ENCODE measurements around the gene GLRX5. TPM values are rescaled to one million over a fixed set of nuclear protein-coding genes. Genes with fewer than 3 reads are reported as not detected.

The GLRX5 gene
- total and polyA plus RNA-seq, 11 donors, result 60.8 to 113 (median 78.5) TPM

- TF ChIP-seq, protein P1, sequence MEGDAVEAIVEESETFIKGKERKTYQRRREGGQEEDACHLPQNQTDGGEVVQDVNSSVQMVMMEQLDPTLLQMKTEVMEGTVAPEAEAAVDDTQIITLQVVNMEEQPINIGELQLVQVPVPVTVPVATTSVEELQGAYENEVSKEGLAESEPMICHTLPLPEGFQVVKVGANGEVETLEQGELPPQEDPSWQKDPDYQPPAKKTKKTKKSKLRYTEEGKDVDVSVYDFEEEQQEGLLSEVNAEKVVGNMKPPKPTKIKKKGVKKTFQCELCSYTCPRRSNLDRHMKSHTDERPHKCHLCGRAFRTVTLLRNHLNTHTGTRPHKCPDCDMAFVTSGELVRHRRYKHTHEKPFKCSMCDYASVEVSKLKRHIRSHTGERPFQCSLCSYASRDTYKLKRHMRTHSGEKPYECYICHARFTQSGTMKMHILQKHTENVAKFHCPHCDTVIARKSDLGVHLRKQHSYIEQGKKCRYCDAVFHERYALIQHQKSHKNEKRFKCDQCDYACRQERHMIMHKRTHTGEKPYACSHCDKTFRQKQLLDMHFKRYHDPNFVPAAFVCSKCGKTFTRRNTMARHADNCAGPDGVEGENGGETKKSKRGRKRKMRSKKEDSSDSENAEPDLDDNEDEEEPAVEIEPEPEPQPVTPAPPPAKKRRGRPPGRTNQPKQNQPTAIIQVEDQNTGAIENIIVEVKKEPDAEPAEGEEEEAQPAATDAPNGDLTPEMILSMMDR (IDR thresholded peaks at IDR 0.05), result no peak
- TF ChIP-seq POLR2A (IDR thresholded peaks at IDR 0.05), result no peak
- 74 to 80% (median 77%) methylated on average over 9 of the region's 9 CpGs for WGBS, 4 donors
- Histone ChIP-seq H3K4me1 (peaks cover 0 to 31% (median 20%) of the 10 kb centered on the region in 12 donors), H3K27me3 (no peaks in the 10 kb centered on the region), H3K9me3 (peaks cover 0 to 5% (median 0%) of the 10 kb centered on the region in 12 donors), H3K4me3 (no peak overlapping the region), H3K27ac (peak overlapping the region in 2 of 12 donors; percentile 6 to 20), H3K36me3 (peaks cover 0 to 17% (median 8%) of the 10 kb centered on the region in 9 donors)
- DNase-seq, result no peak
- no peak for ATAC-seq
- intact Hi-C loops (cut with DNase I), result no loop called here
Observed at GRCh38 chr14:95548328-95548929, 13.6 kb downstream of the GLRX5 start.

DNA sequence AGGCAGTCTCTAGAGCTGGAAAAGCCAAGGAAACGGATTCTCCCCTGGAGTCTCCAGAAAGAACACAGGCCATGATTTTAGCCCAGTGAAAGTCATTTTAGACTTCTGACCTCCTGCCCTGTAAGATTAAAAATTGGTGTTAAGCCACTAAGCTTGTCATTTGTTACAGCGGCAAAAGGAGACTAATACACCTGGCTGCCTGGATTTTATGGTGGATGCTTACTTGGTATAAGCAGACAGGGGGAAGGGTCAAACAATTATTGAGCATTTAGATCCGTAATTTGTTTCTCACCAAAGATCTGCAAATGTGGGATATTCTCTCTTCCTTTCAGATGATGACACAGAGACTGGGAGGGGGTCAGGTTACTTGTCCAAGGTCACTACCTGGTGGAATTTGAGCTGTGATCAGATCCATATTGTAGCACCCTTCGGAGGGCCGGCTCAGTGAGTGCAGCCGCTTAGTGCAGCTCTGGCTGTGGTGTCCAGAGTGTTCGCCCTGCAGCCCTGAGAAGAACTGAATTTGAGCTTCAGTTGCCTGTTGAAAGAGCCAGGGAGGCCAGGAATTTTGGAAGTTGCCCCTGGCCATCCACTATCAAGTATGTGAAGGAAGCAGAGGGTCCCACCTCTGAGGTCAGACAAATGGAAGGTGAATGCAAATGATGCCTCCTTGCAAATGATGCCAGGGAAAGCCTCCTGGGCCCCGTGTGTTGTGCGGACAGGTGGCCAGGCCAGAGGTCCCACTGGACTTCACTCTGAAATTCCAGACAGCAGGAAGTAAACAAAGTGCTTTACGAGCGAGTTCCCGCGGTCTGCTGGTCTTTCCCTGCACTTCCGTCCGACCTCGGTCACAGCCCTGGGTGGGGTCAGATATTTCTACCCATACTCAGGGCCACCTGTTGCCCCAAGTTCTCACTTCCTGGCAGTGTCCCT is 15.1 kb downstream of the GLRX5 start:
- no peak for ATAC-seq
- intact Hi-C loops (cut with DNase I), result no loop called here
- WGBS, 4 donors, result 80 to 90% (median 87%) methylated on average over 14 to 16 of the region's 16 CpGs

GRCh38 chr14:95551435-95551834 is 16.6 kb downstream of the GLRX5 start:
- H3K9me3 ChIP-seq, result peaks cover 0 to 5% (median 0%) of the 10 kb centered on the region in 12 donors
- no peak overlapping the region for H3K4me3 ChIP-seq
- H3K27me3 ChIP-seq, result no peaks in the 10 kb centered on the region
- intact Hi-C loops (cut with DNase I), result no loop called here
- H3K27ac ChIP-seq, result no peak overlapping the region
- DNase-seq (no peak), ATAC-seq (no peak)
- H3K4me1 ChIP-seq, result peaks cover 0 to 11% (median 7%) of the 10 kb centered on the region in 12 donors
- peaks cover 0 to 4% (median 0%) of the 10 kb centered on the region in 9 donors for H3K36me3 ChIP-seq
- WGBS, 4 donors, result 93 to 100% (median 98%) methylated on average over 1 of the region's 1 CpG
- TF ChIP-seq POLR2A (IDR thresholded peaks at IDR 0.05), result no peak
- TF ChIP-seq, protein P1 (IDR thresholded peaks at IDR 0.05), result no peak

More for the DNA sequence above, 15.1 kb downstream of the GLRX5 start:
- H3K27ac ChIP-seq, result no peak overlapping the region
- no peak overlapping the region for H3K4me3 ChIP-seq
- H3K36me3 ChIP-seq, result peaks cover 0 to 6% (median 0%) of the 10 kb centered on the region in 9 donors
- H3K9me3 ChIP-seq, result peaks cover 0 to 5% (median 0%) of the 10 kb centered on the region in 12 donors
- no peaks in the 10 kb centered on the region for H3K27me3 ChIP-seq
- DNase-seq, result no peak
- TF ChIP-seq, protein P1 (IDR thresholded peaks at IDR 0.05), result no peak
- no peak for TF ChIP-seq POLR2A (IDR thresholded peaks at IDR 0.05)
- H3K4me1 ChIP-seq, result peaks cover 0 to 23% (median 16%) of the 10 kb centered on the region in 12 donors

DNA sequence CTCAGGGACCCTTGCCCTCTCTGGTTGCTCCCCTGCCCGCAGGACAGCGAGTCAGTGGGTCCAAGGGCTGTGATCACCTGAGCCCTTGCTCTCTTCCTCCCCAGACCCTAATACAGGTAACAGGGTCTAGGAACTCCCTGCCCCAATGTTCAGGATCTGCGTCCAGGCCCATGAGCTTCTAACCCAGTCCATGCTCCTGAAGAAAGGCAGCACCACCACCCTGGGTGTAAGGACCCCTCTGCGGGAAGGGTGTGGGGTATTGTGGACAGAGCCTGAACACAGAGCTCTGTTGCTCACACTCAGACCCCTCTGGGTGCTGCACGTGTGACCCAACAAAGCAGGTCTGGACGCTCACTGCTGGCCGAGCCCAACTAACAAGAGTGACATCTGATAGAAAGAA is 18.3 kb downstream of the GLRX5 start:
- Histone ChIP-seq H3K4me1 (peaks cover 0 to 7% (median 2%) of the 10 kb centered on the region in 12 donors), H3K27me3 (no peaks in the 10 kb centered on the region), H3K36me3 (no peaks in the 10 kb centered on the region), H3K27ac (no peak overlapping the region), H3K4me3 (no peak overlapping the region), H3K9me3 (peaks cover 0 to 5% (median 0%) of the 10 kb centered on the region in 12 donors)
- TF ChIP-seq POLR2A (IDR thresholded peaks at IDR 0.05), result no peak
- TF ChIP-seq, protein P1 (IDR thresholded peaks at IDR 0.05), result no peak
- DNase-seq (no peak), ATAC-seq (no peak)
- WGBS, 4 donors, result 91 to 96% (median 93%) methylated on average over 7 of the region's 7 CpGs
- intact Hi-C loops (cut with DNase I), result no loop called here
